OCI-LY7 (cell line): ENCODE results near the gene WSB1. TPM values are rescaled to one million over a fixed set of nuclear protein-coding genes. Genes with fewer than 3 reads are reported as not detected.
"Not testable (repeated sequence)": the region's sequence is repeated elsewhere in the genome, so short reads cannot be mapped to it uniquely, and the experiment has no call there.

Source experiments
- BruUV-seq: library from RNA; stranded (reverse); fragments of 400-500 nt; replicated peaks from 2 replicates; lab custom pipeline; 2021; lab: Mats Ljungman, UMichigan
- CTCF ChIA-PET: fragments of 300-600 bp; sonication (Branson Sonifier 250); formaldehyde crosslinking; loops from one replicate; lab custom pipeline; 2022; ENCODE audit warnings: antibody characterized with exemption; ENCODE audit not compliant: unreplicated experiment; lab: Charles Lee
- POLR2A ChIA-PET: fragments of 300-600 bp; sonication (Branson Sonifier 250); formaldehyde crosslinking; loops from one replicate; lab custom pipeline; 2022; ENCODE audit warnings: antibody characterized with exemption; lab: Charles Lee
- DNase-seq: peaks from one replicate; pipeline ENCODE4 v3.0.0-alpha.2; 2015; ENCODE audit warnings: low spot score
- H2AFZ ChIP-seq: fragments of 200-600 bp; sonication (generic), shearing (Covaris generic); 2 replicates; pipeline ENCODE4 v1.6.1; 2014; ENCODE audit warnings: mild to moderate bottlenecking, antibody characterized with exemption, low read length, moderate library complexity
- H3K27ac ChIP-seq: fragments of 200-600 bp; sonication (generic); 2 replicates; pipeline ENCODE4 v1.5.1; 2014; ENCODE audit warnings: mixed run types, low read depth, mild to moderate bottlenecking, moderate library complexity, low read length, inconsistent platforms; ENCODE audit not compliant: poor library complexity, severe bottlenecking
- H3K36me3 ChIP-seq: fragments of 200-600 bp; sonication (generic); 2 replicates; pipeline ENCODE4 v1.6.1; 2014; ENCODE audit warnings: mild to moderate bottlenecking, antibody characterized with exemption, low read length, moderate library complexity, mixed read lengths; ENCODE audit not compliant: insufficient read depth
- H3K4me1 ChIP-seq: fragments of 200-600 bp; sonication (generic); 2 replicates; pipeline ENCODE4 v1.5.1; 2014; ENCODE audit warnings: mild to moderate bottlenecking, low read length; ENCODE audit not compliant: insufficient read depth, poor library complexity, severe bottlenecking
- H3K4me2 ChIP-seq: fragments of 200-600 bp; sonication (generic); 2 replicates; pipeline ENCODE4 v1.6.1; 2014; ENCODE audit warnings: mild to moderate bottlenecking, low read length
- H3K4me3 ChIP-seq: fragments of 200-600 bp; sonication (generic); 2 replicates; pipeline ENCODE4 v1.5.1; 2014; ENCODE audit warnings: mild to moderate bottlenecking, low read depth, low read length; ENCODE audit not compliant: poor library complexity, severe bottlenecking
- H3K79me2 ChIP-seq: fragments of 200-600 bp; sonication (generic); 2 replicates; pipeline ENCODE4 v1.6.1; 2016; ENCODE audit warnings: low read depth, mild to moderate bottlenecking, low read length, moderate library complexity, mixed read lengths; ENCODE audit not compliant: insufficient read depth
- H3K9me2 ChIP-seq: fragments of 200-600 bp; sonication (generic); 2 replicates; pipeline ENCODE4 v1.6.1; 2016; ENCODE audit warnings: mild to moderate bottlenecking, low read length, mixed read lengths; ENCODE audit not compliant: insufficient read depth
- H3K9me3 ChIP-seq: fragments of 200-600 bp; sonication (generic); 2 replicates; pipeline ENCODE4 v1.6.1; 2014; ENCODE audit warnings: mild to moderate bottlenecking, mixed run types, low read length, mixed read lengths
- H4K20me1 ChIP-seq: fragments of 200-600 bp; sonication (generic); 2 replicates; pipeline ENCODE4 v1.6.1; 2014; ENCODE audit warnings: mild to moderate bottlenecking, antibody characterized with exemption, low read length, moderate library complexity, mixed read lengths; ENCODE audit not compliant: insufficient read depth
- EZH2phosphoT487 ChIP-seq: fragments of 200-600 bp; sonication (generic); IDR thresholded peaks from 2 replicates; pipeline ENCODE4 v1.6.1; 2018; ENCODE audit warnings: low read depth, borderline replicate concordance, mild to moderate bottlenecking, mixed run types, antibody characterized with exemption, low read length, moderate library complexity, mixed read lengths
- intact Hi-C: fragments of 100-400 bp; cut with micrococcal nuclease; formaldehyde crosslinking; loops from one replicate; pipeline ENCODE4 v1.10.0; 2022; ENCODE audit not compliant: unreplicated experiment
- total RNA-seq, 2 experiments: library from RNA; depleted of rRNA in 1 of 2; stranded (reverse); fragments of >200 nt in 1 of 2; shearing (Covaris generic) in 1 of 2; gene quantifications; 2 replicates each; pipeline ENCODE4 v1.2.3, GENCODE V29; 2014 to 2022
- TF ChIP-seq, protein P1 (sequence below): fragments of 200-600 bp; sonication (generic); conservative IDR thresholded peaks from 2 replicates; pipeline ENCODE4 v1.5.1; 2014; ENCODE audit warnings: mild to moderate bottlenecking, antibody characterized with exemption, low read length, moderate library complexity, mixed read lengths

Gene WSB1
- total RNA-seq, 2 experiments from 2014 or later: 115 to 118 TPM

DNA sequence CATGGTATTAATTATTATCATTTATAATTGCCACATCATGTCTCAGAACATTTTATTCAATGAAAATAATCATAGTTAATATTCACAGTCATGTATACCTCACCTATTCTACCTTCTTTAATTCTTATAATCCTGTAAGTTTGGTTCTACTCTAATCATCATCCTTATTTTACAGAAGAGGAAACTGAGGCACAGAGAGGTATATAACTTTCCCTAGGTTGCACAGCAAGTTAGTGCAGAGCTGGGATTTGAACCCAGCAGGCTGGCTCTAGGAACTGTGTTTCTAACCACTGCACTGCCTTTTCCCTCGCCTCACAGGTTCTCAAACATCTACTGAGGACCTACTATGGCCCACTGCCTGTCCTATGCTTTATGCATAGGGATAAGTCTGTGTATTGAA, 32.7 kb downstream of the WSB1 start:
- no peak overlapping the region for H3K27ac ChIP-seq
- no peaks in the 10 kb centered on the region for H3K4me1 ChIP-seq
- no peaks in the 10 kb centered on the region for H4K20me1 ChIP-seq
- ChIA-PET POLR2A (interaction anchor here (0.6 to 1.5 kb wide), 4 partner anchors 11 to 721 kb away, joined by 3 to 7 read pairs (median 4); no protein-coding TSS in a partner anchor), CTCF (no interaction called here)
- DNase-seq: no peak
- H3K4me3 ChIP-seq: no peak overlapping the region
- no peaks in the 10 kb centered on the region for H3K9me3 ChIP-seq
- H2AFZ ChIP-seq: no peak overlapping the region
- no peaks in the 10 kb centered on the region for H3K79me2 ChIP-seq
- no peaks in the 10 kb centered on the region for H3K9me2 ChIP-seq
- BruUV-seq: no TSS peak
- H3K36me3 ChIP-seq: no peaks in the 10 kb centered on the region
- intact Hi-C loops: no loop called here
- no peak for TF ChIP-seq EZH2phosphoT487
- TF ChIP-seq, protein P1, sequence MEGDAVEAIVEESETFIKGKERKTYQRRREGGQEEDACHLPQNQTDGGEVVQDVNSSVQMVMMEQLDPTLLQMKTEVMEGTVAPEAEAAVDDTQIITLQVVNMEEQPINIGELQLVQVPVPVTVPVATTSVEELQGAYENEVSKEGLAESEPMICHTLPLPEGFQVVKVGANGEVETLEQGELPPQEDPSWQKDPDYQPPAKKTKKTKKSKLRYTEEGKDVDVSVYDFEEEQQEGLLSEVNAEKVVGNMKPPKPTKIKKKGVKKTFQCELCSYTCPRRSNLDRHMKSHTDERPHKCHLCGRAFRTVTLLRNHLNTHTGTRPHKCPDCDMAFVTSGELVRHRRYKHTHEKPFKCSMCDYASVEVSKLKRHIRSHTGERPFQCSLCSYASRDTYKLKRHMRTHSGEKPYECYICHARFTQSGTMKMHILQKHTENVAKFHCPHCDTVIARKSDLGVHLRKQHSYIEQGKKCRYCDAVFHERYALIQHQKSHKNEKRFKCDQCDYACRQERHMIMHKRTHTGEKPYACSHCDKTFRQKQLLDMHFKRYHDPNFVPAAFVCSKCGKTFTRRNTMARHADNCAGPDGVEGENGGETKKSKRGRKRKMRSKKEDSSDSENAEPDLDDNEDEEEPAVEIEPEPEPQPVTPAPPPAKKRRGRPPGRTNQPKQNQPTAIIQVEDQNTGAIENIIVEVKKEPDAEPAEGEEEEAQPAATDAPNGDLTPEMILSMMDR: no peak
- H3K4me2 ChIP-seq: no peak overlapping the region

DNA sequence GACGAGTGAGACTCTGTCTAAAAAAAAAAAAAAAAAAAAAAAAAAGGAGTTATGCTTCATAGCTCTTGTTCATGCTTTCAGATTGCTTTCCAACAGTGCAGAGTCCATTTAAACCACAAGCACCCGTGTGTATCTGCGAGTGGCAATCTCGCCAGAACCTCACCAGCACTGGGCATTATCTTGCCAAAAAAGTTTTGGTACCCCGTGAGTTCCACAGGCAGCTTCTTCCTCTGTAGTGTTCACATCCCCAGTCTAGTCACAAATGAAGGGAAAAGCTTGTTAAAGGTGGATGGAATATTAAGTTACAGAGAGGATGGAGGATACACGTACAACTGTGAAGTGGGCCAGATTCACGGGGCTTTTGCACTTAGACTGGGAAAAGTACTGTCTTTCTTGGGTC, 33.5 kb downstream of the WSB1 start:
- no peaks in the 10 kb centered on the region for H4K20me1 ChIP-seq
- H2AFZ ChIP-seq: no peak overlapping the region
- H3K9me3 ChIP-seq: no peaks in the 10 kb centered on the region
- no peak for DNase-seq
- H3K4me1 ChIP-seq: peaks cover under 1% of the 10 kb centered on the region
- TF ChIP-seq EZH2phosphoT487: no peak
- TF ChIP-seq, protein P1: no peak
- no peaks in the 10 kb centered on the region for H3K79me2 ChIP-seq
- ChIA-PET POLR2A (interaction anchor here (0.5 to 1.5 kb wide), 5 partner anchors 12 to 720 kb away, joined by 3 to 7 read pairs (median 3); no protein-coding TSS in a partner anchor), CTCF (interaction anchor here (0.6 kb wide), 2 partner anchors 83 to 252 kb away, joined by 3 to 4 read pairs; no protein-coding TSS in a partner anchor)
- no TSS peak for BruUV-seq
- H3K4me3 ChIP-seq: no peak overlapping the region
- H3K27ac ChIP-seq: no peak overlapping the region
- H3K36me3 ChIP-seq: no peaks in the 10 kb centered on the region
- H3K9me2 ChIP-seq: no peaks in the 10 kb centered on the region
- no peak overlapping the region for H3K4me2 ChIP-seq
- intact Hi-C loops: no loop called here

DNA sequence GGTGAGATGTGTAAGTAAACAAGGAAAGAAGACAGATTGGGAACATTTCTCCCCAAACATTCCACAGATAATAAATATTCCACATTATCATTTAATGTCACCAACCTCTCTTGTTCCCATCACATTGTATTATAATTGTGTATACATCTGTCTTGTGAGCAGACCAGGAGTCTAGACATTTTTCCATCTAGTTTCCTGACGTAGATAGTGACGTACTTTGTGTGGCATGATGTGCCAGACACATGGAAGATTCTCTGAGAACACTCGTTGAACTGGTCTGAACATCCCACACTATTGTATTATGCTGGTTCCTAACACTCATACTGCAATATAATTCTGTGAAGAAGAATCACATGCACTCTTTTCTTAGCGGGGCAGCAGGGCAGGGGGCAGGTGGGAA, 34.0 kb downstream of the WSB1 start:
- Histone ChIP-seq H3K79me2 (no peaks in the 10 kb centered on the region), H3K9me3 (no peaks in the 10 kb centered on the region), H4K20me1 (no peaks in the 10 kb centered on the region), H3K4me2 (no peak overlapping the region), H3K36me3 (no peaks in the 10 kb centered on the region), H2AFZ (no peak overlapping the region), H3K27ac (no peak overlapping the region), H3K9me2 (no peaks in the 10 kb centered on the region), H3K4me1 (peaks cover 4% of the 10 kb centered on the region), H3K4me3 (no peak overlapping the region)
- DNase-seq: no peak
- CTCF ChIA-PET: interaction anchor here (0.6 kb wide), 2 partner anchors 84 to 252 kb away, joined by 3 to 4 read pairs; no protein-coding TSS in a partner anchor
- BruUV-seq: no TSS peak
- intact Hi-C loops: no loop called here
- no peak for TF ChIP-seq EZH2phosphoT487
- TF ChIP-seq, protein P1: no peak
- POLR2A ChIA-PET: interaction anchor here (0.5 to 1.5 kb wide), 2 partner anchors 16 to 158 kb away, joined by 3 to 7 read pairs; no protein-coding TSS in a partner anchor

DNA sequence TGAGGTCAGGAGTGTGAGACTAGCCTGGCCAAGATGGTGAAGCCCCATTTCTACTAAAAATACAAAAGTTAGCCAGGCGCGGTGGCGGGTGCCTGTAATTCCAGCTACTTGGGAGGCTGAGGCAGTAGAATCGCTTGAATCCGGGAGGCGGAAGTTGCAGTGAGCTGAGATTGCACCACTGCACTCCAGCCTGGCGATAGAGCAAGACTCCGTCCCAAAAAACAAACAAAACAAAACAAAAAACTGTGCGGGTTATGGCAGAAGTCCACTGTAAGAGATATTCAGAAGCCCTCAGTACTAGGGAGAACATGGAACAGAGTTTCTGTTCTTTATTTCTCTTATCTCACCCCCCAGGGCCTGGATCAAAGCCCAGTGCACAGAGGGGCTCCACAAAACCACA, 34.8 kb downstream of the WSB1 start:
- H3K4me1 ChIP-seq: peaks cover 12% of the 10 kb centered on the region
- H2AFZ ChIP-seq, H3K4me3 ChIP-seq, H3K9me3 ChIP-seq, H3K9me2 ChIP-seq, H4K20me1 ChIP-seq, BruUV-seq, H3K36me3 ChIP-seq, H3K4me2 ChIP-seq, H3K27ac ChIP-seq, intact Hi-C loops, H3K79me2 ChIP-seq, DNase-seq, CTCF ChIA-PET: not testable (repeated sequence)
- POLR2A ChIA-PET: interaction anchor here (1.7 kb wide), 1 partner anchor 92 kb away, joined by 4 read pairs; no protein-coding TSS in a partner anchor
